LHCN-M2 (cell line): ENCODE measurements around the gene PGA4. TPM values are rescaled to one million over a fixed set of nuclear protein-coding genes. Genes with fewer than 3 reads are reported as not detected.
"Not testable (repeated sequence)": the region's sequence is repeated elsewhere in the genome, so short reads cannot be mapped to it uniquely, and the experiment has no call there.

ENCODE experiments used
- DNase-seq: peaks from one replicate; pipeline ENCODE4 v3.0.0-alpha.2; 2012; ENCODE audit warnings: low read depth
- polyA plus RNA-seq: library from polyadenylated mRNA; unstranded; fragments of >200 nt; gene quantifications from one replicate; pipeline ENCODE4 v1.2.1, GENCODE V29; 2012; ENCODE audit warnings: missing spikeins
- total RNA-seq: library from RNA; depleted of rRNA; stranded (reverse); fragments of >200 nt; gene quantifications from 2 replicates; pipeline ENCODE4 v1.2.3, GENCODE V29; 2014; rRNA removed

Gene PGA4
- 1.4 and 2.5 TPM in 2 replicates for total RNA-seq
- not detected for polyA plus RNA-seq

DNA sequence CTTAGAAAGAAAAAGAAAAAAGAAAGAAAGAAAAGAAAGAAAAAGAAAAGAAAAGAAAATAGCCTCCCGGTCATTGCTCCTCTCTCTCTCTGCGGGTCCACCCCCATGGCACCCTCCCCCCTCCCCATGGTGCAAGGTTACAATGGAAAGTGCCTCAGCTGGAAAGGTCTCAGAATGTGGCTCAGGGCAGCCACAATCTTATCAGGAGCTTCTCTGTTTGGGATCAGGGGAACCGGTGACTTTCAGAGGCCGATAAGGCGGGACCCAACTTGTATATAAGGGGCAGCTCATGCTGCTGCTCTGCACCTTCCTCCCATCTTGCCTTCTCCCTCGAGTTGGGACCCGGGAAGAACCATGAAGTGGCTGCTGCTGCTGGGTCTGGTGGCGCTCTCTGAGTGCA is at the start of gene PGA4:
Gene PGA4 (plus strand): TSS at position 301 of the 400 bp plus-strand sequence. CDS start 54 bp downstream, at position 355.
- DNase-seq: not testable (repeated sequence)

DNA sequence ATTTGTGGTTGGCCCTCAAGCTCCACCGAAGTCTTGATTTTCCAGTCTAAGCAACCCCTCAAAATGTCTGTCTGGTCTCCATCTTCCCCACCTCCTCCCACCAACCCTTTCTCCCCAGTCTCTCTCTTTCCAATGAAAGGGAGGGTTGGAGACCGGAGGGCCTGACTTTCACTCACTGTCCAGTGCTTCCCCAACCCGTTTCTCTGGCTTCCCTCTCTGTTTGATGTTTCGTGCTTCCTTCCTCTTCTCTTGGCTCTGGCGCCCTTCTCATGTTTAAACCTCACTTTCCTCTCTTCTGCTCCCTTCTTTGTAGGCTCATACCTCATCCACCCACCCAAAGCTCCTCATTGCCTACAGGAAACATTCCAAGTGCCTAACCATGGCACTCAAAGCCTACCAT is 49.8 kb upstream of the PGA4 start:
- no peak for DNase-seq

DNA sequence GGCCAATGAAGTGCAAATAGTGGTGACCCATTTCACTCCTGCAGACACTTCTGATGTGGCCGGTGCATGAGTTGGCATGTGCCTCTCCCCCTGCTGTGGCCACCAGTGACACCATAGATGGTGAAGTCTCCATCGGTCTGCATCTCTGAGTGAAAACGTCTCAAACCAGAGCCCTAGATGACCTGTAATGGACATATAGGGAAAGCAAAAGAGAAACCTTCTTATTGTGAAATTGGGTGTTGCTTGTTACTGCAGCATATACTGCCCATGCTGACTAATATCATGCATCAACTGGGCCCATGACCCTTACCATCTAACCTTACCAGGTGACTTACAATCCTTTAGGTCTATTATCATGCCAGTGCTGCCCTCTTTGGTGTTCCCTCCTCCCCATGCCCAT is 49.3 kb upstream of the PGA4 start:
- DNase-seq: no peak

DNA sequence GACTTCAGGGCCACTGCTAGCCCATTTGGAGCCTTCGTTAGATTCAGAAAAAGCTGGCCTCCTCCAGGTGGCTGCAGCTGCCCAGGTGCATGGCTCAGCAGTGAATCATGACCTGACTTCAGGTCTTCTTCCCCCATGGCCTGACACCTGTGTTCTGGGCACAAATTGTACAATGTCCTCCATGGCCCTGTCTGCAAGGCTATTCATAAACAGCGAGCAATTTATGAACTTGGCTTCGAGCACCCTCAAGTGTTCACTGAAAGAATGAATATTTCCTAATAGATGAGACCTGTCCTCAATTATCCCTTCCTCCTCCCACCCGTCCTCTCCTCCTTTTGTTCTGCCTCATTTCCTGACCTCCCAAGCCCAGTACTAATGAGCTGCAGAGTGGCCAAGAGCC is 48.7 kb upstream of the PGA4 start:
- DNase-seq: peak; percentile 29

DNA sequence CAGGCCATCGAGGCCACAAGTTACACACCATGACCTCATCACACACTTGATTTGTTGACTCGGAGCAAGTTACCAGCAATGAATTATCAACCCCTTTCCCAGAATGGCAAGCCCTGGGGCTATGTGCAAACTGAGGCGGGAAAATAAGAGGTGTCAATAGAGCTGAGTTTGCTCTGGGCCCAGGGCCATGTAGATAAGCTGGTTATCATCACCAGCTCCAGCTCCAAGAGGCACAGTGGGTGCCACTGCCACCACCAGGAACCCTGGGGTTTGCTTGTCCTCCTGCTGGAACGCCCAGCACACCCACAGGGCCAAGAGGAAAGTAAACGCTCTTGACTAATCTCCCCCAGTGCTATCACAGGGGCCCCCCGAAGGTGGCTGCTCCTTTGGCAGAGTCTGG is 47.9 kb upstream of the PGA4 start:
- DNase-seq: no peak

DNA sequence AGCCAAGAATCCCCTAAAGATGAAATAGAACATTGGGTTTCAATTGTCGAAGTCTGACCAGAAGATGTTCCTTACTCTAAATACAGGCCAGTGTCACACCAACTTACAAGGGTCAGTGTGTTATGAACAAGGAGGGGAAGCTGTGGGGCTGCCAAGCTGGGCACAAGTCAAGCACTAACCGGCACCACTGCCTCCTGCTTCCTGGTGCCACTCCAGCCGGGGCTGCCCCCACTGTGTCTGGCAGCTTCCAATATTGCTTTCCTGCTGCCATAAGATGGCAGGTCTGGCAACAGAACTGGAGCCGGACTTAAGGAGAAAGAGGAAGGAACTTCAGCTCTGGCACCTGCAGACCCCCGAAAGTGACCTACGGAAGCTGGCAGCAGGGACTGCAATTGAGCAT is 47.2 kb upstream of the PGA4 start:
- no peak for DNase-seq

DNA sequence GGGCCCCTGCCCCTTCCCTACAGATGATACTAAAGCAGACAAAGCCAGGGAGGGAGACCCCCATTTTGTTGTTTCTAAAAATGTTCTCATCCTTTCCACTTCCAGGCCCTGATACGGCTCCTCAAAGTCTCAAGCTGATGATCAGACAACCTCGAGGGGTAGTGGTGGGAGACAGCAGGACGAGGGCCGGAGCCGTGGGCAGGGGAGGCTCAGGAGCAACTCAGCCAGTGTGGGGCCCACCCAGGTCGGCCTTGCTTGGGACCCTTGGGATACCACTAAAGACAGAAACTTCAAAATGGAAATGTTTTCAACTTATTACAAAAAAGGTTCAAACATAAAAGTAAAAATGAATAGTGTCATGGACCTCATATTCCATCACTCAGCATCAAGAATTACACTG is 45.7 kb upstream of the PGA4 start:
- no peak for DNase-seq

DNA sequence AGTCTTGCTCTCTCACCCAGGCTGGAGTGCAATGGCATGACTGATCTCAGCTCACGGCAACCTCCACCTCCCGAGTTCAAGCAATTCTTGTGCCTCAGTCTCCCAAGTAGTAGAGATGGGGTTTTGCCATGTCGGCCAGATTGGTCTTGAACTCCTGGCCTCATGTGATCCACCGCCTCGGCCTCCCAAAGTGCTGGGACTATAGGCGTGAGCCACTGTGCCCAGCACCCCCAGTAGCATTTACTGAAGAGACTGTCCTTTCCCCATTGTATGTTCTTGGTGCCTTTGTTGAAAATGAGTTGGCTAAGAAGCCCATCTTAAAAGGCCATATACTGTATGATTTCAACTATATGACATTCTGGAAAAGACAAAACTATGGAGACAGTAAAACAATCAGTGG is 41.9 kb upstream of the PGA4 start:
- DNase-seq: not testable (repeated sequence)

DNA sequence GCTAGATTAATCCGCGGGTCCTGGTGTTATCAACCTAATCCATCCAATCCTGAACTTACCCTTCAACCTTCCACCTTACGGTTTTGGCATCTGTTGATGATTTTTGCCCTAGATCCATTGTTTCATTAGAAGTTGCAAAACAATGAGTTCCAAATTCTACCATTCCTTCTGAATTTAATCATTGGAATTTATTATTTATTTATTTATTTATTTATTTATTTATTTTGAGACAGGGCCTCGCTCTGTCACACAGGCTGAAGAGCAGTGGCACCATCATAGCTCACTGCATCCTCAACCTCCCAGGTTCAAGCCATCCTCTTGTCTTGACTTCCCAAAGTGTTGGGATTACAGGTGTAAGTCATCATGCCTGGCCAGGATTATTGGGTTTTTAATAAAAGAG is 40.7 kb upstream of the PGA4 start:
- no peak for DNase-seq

DNA sequence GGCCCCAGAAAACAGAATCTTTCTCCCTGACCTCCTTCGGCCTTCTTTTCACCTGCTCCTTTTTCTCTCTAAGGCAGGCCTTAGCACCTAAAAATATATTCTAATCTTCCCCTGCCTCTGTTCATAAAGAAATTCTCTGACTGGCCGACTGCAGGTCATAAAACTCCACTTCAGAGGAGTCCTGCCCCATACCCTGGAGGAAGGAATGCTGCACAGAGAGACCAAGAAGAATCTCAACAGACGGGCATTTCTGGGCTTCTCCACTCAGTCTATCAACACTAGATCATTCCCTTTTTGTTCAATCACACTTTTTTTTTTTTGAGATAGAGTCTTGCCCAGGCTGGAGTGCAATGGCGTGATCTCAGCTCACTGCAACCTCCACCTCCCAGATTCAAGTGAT is 38.5 kb upstream of the PGA4 start:
- DNase-seq: no peak

DNA sequence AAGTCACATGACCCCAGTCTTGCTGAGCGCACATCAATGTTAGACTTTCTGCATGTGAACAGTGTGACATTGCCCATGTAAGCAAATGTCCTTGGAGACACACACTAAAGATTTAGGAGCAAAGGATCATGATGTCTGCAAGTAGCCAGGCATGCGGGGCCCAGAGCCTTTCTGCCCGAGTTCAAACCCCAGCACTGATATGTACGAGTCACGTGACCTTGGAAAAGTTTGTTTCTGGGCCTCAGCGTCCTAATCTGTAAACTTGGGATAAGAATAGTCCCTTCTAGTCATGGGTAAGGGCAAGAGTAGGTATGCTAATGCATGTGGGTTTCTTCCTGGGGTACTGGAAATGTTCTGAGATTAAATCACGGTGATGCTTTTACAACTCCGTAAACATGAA is 35.6 kb upstream of the PGA4 start:
- DNase-seq: no peak

DNA sequence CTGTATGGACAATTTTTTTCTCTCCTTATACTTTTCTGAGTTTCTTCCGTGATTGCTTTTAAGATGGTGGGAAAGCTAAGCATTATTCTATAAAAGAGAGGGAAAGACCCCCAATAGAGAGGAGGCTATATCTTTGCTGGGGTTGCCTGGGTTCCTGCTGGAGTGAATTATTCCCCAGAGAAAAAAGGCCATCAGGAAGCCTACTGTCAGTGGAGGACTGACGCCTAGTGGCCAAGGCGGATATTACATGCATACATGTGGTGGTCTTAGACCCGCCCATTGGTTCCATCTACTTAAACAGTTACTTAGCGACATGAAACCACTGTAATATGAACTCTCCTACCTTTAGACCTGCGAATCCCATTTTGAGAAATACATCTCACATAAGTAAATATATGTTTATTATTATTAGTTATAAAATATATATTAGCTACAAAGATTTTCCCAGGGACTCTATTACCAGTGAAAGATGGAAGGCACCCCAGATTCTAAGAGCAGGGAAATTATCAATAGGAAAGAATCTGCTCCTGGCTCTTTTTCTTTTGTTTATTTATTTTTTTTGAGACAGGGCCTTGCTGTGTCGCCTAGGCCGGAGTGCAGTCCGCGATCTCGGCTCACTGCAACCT is 34.5 kb upstream of the PGA4 start:
- DNase-seq: peak; percentile 69

DNA sequence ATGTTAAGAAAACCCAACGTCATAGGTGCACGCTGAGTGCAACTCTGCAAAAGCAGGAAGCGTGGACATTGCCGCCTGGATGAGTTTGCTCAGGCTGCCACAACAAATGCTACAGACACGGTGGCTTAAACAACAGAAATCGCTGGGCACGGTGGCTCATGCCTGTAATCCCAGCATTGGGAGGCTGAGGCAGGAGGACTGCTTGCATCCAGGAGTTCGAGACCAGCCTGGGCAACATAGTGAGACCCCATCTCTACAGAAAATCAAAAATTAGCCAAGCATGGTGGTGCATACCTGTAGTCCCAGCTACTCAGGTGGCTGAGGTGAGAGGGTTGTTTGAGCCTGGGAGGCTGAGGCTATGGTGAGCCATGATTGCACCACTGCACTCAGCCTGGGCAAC is 32.2 kb upstream of the PGA4 start:
- no peak for DNase-seq

DNA sequence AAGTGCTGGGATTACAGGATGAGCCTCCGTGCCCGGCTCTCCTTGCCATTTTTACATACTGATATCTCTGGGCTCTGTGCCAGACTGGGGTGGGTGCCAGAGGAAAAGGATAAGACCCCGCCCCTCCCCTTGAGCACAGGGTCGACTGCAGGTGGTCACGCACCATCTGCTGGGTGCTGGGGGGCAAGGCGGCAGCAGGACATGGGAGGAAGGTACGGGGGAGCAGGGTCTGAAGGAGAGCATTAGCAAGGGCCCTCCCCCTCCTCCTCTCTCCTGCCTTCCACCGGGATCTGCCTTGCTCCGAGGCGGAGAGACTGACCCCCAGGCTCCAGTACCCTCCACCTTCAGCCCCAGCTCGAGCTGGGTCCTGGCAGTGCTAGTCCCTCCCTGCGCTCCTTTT is 28.6 kb upstream of the PGA4 start:
- DNase-seq: no peak

DNA sequence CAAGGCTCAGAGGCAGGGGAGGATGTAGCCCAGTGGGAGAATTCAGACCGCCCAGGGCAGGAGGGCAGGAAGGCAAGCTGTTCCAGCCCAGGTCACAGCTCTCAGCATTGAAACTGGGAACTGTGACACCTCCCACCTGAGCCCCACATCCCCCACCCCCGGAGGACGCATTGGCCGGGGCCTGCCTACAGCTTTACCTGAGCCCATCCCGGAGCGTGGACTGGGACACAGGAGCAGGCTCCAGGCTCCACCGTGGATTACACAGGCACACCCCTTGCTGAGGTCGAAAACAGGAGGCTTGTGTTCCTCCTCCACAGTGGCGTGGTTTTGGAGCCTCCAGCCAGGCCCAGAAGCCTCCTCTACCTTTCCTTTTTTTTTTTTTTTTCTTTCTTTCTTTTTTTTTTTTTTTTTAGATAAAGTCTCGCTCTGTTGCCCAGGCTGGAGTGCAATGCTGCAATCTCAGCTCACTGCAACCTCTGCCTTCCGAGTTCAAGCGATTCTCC is 27.9 kb upstream of the PGA4 start:
- no peak for DNase-seq

DNA sequence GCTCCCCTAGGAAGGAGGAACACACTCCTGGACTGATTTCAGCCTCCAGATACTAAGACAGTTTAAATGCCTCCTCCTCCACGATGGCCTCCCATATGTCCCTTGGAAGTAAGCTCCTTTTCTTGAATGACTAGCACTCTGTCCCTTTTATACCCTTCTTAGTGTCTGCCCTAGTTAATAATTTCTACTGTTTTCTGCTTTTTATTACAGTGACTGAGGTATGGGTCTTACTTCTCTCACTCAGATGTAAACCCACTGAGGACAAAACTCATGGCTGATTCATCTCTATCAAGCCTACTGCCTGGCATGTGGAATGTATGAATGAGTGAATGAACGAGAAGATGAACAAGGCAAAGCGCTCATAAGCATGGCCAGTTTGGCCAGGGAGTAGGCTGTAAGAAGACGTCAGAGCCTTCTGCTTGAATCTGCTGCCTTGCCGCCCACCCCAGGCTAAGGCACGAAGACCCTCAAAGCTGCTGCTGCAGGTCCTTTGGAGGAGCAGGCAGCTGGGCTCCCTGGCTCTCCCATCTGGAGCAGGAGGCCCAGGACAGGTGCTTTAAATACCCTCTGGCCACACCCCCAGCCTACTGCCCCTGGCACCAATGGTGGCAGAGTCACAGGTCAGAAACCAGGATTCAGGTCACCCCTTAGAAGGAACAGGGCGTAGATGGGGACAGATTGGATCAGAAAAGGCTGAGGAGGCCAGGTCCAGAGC is 27.0 kb upstream of the PGA4 start:
- no peak for DNase-seq

DNA sequence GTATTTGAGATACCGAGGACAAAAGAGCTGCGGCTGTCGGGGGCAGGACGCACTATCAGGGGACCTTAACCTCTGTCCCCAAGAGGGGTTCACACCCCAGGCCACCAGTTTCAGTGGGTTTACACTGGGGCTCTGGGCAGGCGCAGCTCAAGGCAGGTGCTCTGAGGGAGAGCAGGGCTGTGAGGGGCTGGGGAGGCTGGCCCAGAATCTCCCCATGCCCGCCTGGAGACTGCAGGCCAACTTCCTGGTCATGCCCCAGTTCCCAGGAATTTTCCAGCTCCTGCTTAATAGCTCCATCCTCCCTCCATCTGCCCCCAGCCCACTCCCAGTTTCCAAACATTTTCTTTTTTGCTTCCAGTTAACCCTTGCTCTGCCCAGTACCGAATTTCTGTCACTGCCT is 26.4 kb upstream of the PGA4 start:
- DNase-seq: no peak

DNA sequence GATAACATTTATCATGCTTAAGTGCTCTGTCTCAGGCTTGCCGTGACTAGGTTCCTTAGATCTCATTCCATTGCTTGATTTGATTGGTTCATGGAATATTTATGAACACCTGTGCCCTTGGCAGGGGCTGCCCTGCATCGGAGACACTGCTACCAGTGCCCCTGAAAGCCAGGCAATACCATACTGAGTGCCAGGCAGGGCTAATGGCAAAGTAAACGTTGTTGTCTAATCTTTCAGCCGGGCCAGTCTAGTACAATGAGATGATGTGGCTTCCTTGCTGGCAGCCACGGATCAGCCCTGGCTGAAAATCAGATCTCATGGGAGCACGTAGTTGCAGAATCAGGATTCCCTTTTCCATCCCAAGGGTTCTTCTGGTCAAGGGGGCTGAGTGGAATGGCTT is 23.8 kb upstream of the PGA4 start:
- DNase-seq: no peak

DNA sequence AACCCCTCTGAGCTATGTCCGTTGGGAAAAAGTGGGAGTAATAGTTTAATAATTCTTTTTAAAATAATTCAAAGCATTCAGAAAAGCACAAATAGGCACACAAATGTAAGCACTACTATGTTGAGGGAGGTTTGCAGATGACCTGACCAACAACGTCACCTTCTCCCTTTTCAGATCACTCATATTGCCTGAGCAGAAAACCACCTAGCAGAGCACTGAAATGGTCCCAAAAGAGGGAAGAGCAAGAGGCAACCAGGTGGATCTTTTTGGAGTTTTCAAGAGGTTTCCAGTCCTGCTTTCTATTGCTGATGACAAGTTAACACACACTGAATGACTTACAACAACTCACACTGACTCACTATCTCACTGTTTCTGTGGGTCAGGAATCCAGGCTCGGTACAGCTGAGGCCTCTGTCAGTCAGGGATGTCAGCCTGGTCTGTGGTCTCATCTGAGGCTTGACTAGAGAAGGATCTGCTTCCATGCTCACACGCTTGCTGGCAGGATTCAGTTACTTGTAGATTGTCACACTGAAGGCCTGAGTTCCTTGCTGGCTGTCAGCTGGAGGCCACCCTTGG is 23.1 kb upstream of the PGA4 start:
- no peak for DNase-seq

DNA sequence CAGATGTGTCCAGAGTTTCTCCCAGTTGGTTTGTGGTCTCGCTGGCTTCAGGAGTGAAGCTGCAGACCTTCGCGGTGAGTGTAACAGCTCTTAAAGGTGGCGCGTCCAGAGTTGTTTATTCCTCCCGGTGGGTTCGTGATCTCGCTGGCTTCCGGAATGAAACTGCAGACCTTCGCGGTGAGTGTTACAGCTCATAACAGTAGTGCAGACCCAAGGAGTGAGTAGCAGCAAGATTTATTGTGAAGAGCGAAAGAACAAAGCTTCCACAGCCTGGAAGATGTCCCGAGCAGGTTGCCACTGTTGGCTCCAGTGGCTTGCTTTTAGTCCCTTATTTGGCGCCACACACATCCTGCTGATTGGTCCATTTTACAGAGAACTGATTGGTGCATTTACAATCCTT is 20.7 kb upstream of the PGA4 start:
- DNase-seq: no peak

DNA sequence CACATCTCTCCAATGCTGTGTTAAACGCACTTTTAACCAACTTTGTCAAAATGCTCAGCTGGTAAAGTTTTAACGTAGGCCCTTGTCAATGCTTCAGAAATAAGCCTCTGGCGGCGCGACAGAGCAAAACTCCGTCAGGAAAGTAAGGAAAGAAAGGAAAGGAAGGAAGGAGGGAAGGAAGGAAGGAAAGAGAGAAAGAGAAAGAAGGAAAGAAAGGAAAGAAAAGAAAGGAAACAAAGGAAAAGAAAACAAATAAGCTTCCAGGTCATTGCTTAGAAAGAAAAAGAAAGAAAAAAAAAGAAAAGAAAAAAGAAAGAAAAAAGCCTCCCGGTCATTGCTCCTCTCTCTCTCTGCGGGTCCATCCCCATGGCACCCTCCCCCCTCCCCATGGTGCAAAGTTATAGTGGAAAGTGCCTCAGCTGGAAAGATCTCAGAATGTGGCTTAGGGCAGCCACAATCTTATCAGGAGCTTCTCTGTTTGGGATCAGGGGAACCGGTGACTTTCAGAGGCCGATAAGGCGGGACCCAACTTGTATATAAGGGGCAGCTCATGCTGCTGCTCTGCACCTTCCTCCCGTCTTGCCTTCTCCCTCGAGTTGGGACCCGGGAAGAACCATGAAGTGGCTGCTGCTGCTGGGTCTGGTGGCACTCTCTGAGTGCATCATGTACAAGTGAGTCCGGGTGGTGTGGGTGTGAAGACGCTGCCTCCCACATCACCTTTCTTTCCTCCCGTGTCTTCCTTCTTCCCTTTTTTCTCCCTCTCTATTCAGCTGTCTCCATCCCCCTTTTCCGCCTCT is 19.0 kb upstream of the PGA4 start, which contains the start of gene PGA3:
Gene PGA3 (plus strand): TSS at position 566 of the 797 bp plus-strand sequence. CDS start 50 bp downstream, at position 616.
- not testable (repeated sequence) for DNase-seq

DNA sequence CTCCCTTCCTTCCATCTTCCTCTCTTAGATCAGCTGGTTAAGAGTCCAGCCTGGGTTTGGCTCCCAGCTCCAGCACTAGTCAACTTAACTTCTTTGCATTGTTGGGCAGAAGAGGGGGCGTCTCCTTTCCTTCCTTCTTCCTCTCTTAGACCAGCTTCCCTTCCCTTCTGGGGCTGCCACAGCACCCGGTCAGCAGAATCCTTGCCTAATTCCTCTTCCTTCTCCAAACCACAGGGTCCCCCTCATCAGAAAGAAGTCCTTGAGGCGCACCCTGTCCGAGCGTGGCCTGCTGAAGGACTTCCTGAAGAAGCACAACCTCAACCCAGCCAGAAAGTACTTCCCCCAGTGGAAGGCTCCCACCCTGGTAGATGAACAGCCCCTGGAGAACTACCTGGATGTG is 18.3 kb upstream of the PGA4 start:
- DNase-seq: not testable (repeated sequence)
